ENCODE data around the gene NRXN2.

NRXN2 gene

GRCh38 chr11:64743591-64744543, 20.9 kb upstream of the NRXN2 start, which contains the start of gene RASGRP2:
RASGRP2 (minus strand) TSS chr11:64744142; CDS start chr11:64742866, 1,276 bp downstream.
- peak in 1 of 2 experiments; percentile 66 for DNase-seq (ENCODE audit: low read depth in 2 of 2)

- peak; percentile 55 to 66 for DNase-seq (ENCODE audit: low read depth in 2 of 2)
Measured at GRCh38 chr11:64742889-64743590, 20.0 kb upstream of the NRXN2 start.

GRCh38 chr11:64742087-64742888, 19.3 kb upstream of the NRXN2 start:
- no peak for DNase-seq (ENCODE audit: low read depth in 2 of 2)

- DNase-seq (ENCODE audit: low read depth in 2 of 2) = no peak
Measured at GRCh38 chr11:64741375-64742086, 18.5 kb upstream of the NRXN2 start.

- no peak for DNase-seq (ENCODE audit: low read depth in 2 of 2)
Measured at GRCh38 chr11:64739871-64740270, 16.9 kb upstream of the NRXN2 start.

GRCh38 chr11:64736654-64737053, 13.7 kb upstream of the NRXN2 start:
- DNase-seq (ENCODE audit: low read depth in 2 of 2) = no peak

- no peak for DNase-seq (ENCODE audit: low read depth in 2 of 2)
Measured at GRCh38 chr11:64735725-64736259, 12.8 kb upstream of the NRXN2 start.

- DNase-seq (ENCODE audit: low read depth in 2 of 2) = no peak
Measured at GRCh38 chr11:64734811-64735724, 12.1 kb upstream of the NRXN2 start.

- no peak for DNase-seq (ENCODE audit: low read depth in 2 of 2)
Measured at GRCh38 chr11:64731601-64732000, 8.6 kb upstream of the NRXN2 start.

- DNase-seq (ENCODE audit: low read depth in 2 of 2) = peak in 1 of 2 experiments; percentile 27
Measured at GRCh38 chr11:64729851-64730382, 6.9 kb upstream of the NRXN2 start.

GRCh38 chr11:64728757-64729365, 5.9 kb upstream of the NRXN2 start:
- no peak for DNase-seq (ENCODE audit: low read depth in 2 of 2)

- DNase-seq (ENCODE audit: low read depth in 2 of 2) = no peak
Measured at GRCh38 chr11:64726867-64727530, 4.0 kb upstream of the NRXN2 start.

GRCh38 chr11:64726211-64726641, 3.2 kb upstream of the NRXN2 start:
- no peak for DNase-seq (ENCODE audit: low read depth in 2 of 2)

- DNase-seq (ENCODE audit: low read depth in 2 of 2) = no peak
Measured at GRCh38 chr11:64724863-64725532, 2.0 kb upstream of the NRXN2 start.

GRCh38 chr11:64723907-64724862, 1.2 kb upstream of the NRXN2 start:
- no peak for DNase-seq (ENCODE audit: low read depth in 2 of 2)

GRCh38 chr11:64722141-64723065, 594 bp downstream of the NRXN2 start:
- no peak for DNase-seq (ENCODE audit: low read depth in 2 of 2)
